ENCODE data around the gene PNMA5.
"Not testable (repeated sequence)": the region's sequence is repeated elsewhere in the genome, so short reads cannot be mapped to it uniquely, and the experiment has no call there.

The PNMA5 gene

GRCh38 chrX:152991123-152991522 is 2.8 kb downstream of the PNMA5 start:
- no peak for DNase-seq (ENCODE audit: extremely low read depth, insufficient read length)
- no peak for TF ChIP-seq CTCF (IDR thresholded peaks at IDR 0.05; ENCODE audit: insufficient read depth, low read length, poor library complexity, severe bottlenecking)
- H3K36me3 ChIP-seq (ENCODE audit: control insufficient read depth, insufficient read depth, low read length): no peaks in the 10 kb centered on the region

GRCh38 chrX:152989292-152989658 is 4.6 kb downstream of the PNMA5 start:
- Histone ChIP-seq H3K36me3 (ENCODE audit: control insufficient read depth, insufficient read depth, low read length) (no peaks in the 10 kb centered on the region), H3K4me3 (replicated peaks; ENCODE audit: low read depth, low read length) (peak overlapping the region; percentile 24), H3K27me3 (replicated peaks; ENCODE audit: control insufficient read depth, insufficient read depth, low read length) (no peaks in the 10 kb centered on the region)
- TF ChIP-seq CTCF (IDR thresholded peaks at IDR 0.05; ENCODE audit: insufficient read depth, low read length, poor library complexity, severe bottlenecking): no peak
- DNase-seq (ENCODE audit: extremely low read depth, insufficient read length): no peak

More at GRCh38 chrX:152991123-152991522, 2.8 kb downstream of the PNMA5 start:
- Histone ChIP-seq H3K27me3 (replicated peaks; ENCODE audit: control insufficient read depth, insufficient read depth, low read length) (no peaks in the 10 kb centered on the region), H3K4me3 (replicated peaks; ENCODE audit: low read depth, low read length) (no peak overlapping the region)

- no peaks in the 10 kb centered on the region for H3K36me3 ChIP-seq (ENCODE audit: control insufficient read depth, insufficient read depth, low read length)
- no peaks in the 10 kb centered on the region for H3K27me3 ChIP-seq (replicated peaks; ENCODE audit: control insufficient read depth, insufficient read depth, low read length)
- no peak for TF ChIP-seq CTCF (IDR thresholded peaks at IDR 0.05; ENCODE audit: insufficient read depth, low read length, poor library complexity, severe bottlenecking)
- H3K4me3 ChIP-seq (replicated peaks; ENCODE audit: low read depth, low read length): peak overlapping the region; percentile 24
- DNase-seq (ENCODE audit: extremely low read depth, insufficient read length): peak; percentile 38
Measured at GRCh38 chrX:152988536-152989291, 5.2 kb downstream of the PNMA5 start.

GRCh38 chrX:152987801-152988200 is 6.1 kb downstream of the PNMA5 start:
- Histone ChIP-seq H3K4me3 (replicated peaks; ENCODE audit: low read depth, low read length) (no peak overlapping the region), H3K36me3 (ENCODE audit: control insufficient read depth, insufficient read depth, low read length) (no peaks in the 10 kb centered on the region), H3K27me3 (replicated peaks; ENCODE audit: control insufficient read depth, insufficient read depth, low read length) (no peaks in the 10 kb centered on the region)
- no peak for TF ChIP-seq CTCF (IDR thresholded peaks at IDR 0.05; ENCODE audit: insufficient read depth, low read length, poor library complexity, severe bottlenecking)
- no peak for DNase-seq (ENCODE audit: extremely low read depth, insufficient read length)

GRCh38 chrX:152987156-152987555 is 6.8 kb downstream of the PNMA5 start:
- H3K4me3 ChIP-seq (replicated peaks; ENCODE audit: low read depth, low read length); H3K27me3 ChIP-seq (replicated peaks; ENCODE audit: control insufficient read depth, insufficient read depth, low read length); H3K36me3 ChIP-seq (ENCODE audit: control insufficient read depth, insufficient read depth, low read length); DNase-seq (ENCODE audit: extremely low read depth, insufficient read length): not testable (repeated sequence)

- not testable (repeated sequence) for H3K4me3 ChIP-seq (replicated peaks; ENCODE audit: low read depth, low read length); H3K27me3 ChIP-seq (replicated peaks; ENCODE audit: control insufficient read depth, insufficient read depth, low read length); DNase-seq (ENCODE audit: extremely low read depth, insufficient read length); H3K36me3 ChIP-seq (ENCODE audit: control insufficient read depth, insufficient read depth, low read length)
Measured at GRCh38 chrX:152985383-152985782, 8.5 kb downstream of the PNMA5 start.

GRCh38 chrX:152968193-152968592 is 25.7 kb downstream of the PNMA5 start:
- Histone ChIP-seq H3K27me3 (replicated peaks; ENCODE audit: control insufficient read depth, insufficient read depth, low read length) (no peaks in the 10 kb centered on the region), H3K4me3 (replicated peaks; ENCODE audit: low read depth, low read length) (no peak overlapping the region), H3K36me3 (ENCODE audit: control insufficient read depth, insufficient read depth, low read length) (no peaks in the 10 kb centered on the region)
- TF ChIP-seq CTCF (IDR thresholded peaks at IDR 0.05; ENCODE audit: insufficient read depth, low read length, poor library complexity, severe bottlenecking): no peak
- no peak for DNase-seq (ENCODE audit: extremely low read depth, insufficient read length)

Data from GM06990 (cell line).